Neural progenitor cell (in vitro differentiated cells): Measurements from ENCODE around the gene CERS6.

Source experiments
- CTCF ChIP-seq: fragments of 200-600 bp; sonication (generic); IDR thresholded peaks from 2 replicates; pipeline ENCODE4 v1.5.1; 2017; ENCODE audit warnings: antibody characterized with exemption, mild to moderate bottlenecking
- EZH2phosphoT487 ChIP-seq: fragments of 200-600 bp; sonication (generic); IDR thresholded peaks from 2 replicates; pipeline ENCODE4 v1.6.1; 2017; ENCODE audit warnings: antibody characterized with exemption

- no peak for TF ChIP-seq EZH2phosphoT487
- no peak for TF ChIP-seq CTCF
Measured at GRCh38 chr2:168424971-168425370, 31.1 kb upstream of the CERS6 start.
